ENCODE data around the gene YAE1. TPM values are rescaled to one million over a fixed set of nuclear protein-coding genes. Genes with fewer than 3 reads are reported as not detected.

YAE1 gene
- total RNA-seq, 1 donor from 2014 or later = 18.3 TPM

DNA sequence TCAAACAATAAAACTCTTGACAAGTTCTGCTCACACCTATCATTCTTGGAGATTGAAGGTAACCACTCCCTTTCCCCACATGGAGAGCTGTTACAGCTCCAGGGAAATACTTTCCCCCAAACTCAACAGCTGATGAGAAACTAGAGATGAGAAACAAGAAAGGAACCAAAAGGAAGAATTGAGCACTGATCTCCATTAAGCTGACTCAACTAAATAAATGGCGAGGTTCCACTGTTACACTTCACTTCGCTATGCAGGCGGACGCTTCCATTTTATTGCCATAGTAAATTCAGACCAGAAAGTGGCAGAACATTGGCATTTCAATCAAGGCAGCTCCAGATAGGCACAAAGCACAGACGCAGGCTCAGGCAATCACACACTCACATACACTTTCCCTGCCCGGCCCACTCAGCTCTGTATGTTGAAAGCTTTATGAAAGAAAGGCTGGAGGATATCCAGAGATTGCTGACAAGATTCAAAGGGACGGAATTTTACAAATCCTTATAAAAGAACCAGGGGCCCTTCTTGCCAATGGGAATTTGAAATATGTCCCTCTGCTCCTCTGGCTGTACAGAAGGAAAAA lies 11.5 kb upstream of the YAE1 start:
- DNase-seq (ENCODE audit: low read depth in 2 of 2) = no peak

GRCh38 chr7:39557222-39557621 lies 9.0 kb upstream of the YAE1 start:
- DNase-seq (ENCODE audit: low read depth in 2 of 2) = no peak

DNA sequence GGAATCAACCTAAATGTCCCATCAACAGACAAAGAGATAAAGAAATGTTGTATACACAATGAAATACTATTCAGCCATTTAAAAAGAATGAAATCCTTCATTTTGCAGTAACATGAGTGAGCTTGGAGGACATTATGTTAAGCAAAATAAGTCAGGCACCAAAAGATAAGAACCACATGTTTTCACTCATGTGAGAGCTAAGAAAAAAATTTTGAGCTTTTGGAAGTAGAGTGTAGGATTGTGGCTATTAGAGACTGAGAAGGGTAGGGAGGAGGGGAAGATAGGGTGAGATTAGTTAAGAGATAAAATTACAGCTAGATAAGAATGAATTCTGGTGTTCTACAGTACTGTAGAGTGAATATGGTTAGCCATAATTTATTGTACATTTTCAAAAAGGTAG lies 8.3 kb upstream of the YAE1 start:
- no peak for DNase-seq (ENCODE audit: low read depth in 2 of 2)

DNA sequence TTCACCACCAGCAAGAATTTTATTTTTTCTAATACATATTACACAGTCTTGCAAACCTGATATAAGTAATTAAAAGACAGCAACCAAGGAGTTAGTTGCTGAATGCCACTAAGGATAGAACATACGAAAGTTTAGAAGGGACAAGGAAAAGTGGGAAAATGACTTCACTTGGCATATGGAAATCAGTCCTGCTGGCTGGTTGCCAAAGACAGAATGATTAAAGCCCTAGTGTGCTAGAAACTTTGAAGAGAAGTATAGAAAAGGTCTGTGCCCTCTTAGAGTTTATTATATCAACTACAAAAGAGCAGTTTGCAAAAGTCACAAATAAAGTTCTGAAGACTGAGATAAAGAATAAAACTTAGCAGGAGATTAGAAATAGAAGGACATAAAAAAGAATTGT lies 5.8 kb upstream of the YAE1 start:
- peak in 1 of 2 donors; percentile 9 for DNase-seq (ENCODE audit: low read depth in 2 of 2)

DNA sequence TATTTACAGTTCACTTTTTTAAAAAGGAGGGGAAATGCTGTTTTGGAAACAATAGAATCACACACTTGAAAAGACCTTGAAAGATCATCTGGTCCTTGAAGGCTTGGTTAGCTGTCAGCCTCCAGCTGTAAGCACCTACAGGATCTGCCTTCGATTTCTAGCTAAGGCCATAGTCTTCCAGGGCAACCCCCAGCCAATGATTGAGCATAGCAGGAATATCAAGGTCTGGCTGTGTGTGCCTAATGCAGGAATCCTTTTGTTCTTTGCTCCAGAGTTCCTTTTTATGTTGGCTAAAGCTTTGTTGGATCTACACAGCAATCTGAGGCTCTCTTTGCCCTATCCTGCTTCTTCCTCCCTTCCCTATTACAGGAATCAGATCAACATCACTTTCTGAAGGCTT lies 5.2 kb upstream of the YAE1 start:
- DNase-seq (ENCODE audit: low read depth in 2 of 2) = no peak

GRCh38 chr7:39565538-39565937 lies 666 bp upstream of the YAE1 start:
- no peak for DNase-seq (ENCODE audit: low read depth in 2 of 2)

DNA sequence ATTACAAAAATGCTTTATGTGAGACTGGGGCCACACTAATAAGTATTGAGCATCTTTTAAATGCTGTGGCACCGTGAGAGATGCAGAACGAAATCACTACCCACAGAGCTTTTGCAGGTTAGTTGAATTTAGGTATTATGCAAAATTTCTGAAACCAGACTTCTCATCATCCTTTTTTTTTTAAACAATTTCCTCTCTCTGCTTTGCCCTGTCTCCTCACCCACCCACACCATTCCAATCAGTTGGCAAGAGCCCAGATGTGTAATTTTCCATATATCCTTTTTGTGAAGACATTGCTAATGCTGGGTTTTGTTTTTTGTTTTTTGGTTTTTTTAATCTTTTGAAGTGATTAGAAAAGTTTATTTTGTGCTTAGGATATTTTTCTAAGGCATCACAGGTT lies 1.1 kb downstream of the YAE1 start:
- DNase-seq (ENCODE audit: low read depth in 2 of 2) = peak in 1 of 2 donors; percentile 23

- no peak for DNase-seq (ENCODE audit: low read depth in 2 of 2)
Measured at GRCh38 chr7:39574673-39575349, 8.6 kb downstream of the YAE1 start.

DNA sequence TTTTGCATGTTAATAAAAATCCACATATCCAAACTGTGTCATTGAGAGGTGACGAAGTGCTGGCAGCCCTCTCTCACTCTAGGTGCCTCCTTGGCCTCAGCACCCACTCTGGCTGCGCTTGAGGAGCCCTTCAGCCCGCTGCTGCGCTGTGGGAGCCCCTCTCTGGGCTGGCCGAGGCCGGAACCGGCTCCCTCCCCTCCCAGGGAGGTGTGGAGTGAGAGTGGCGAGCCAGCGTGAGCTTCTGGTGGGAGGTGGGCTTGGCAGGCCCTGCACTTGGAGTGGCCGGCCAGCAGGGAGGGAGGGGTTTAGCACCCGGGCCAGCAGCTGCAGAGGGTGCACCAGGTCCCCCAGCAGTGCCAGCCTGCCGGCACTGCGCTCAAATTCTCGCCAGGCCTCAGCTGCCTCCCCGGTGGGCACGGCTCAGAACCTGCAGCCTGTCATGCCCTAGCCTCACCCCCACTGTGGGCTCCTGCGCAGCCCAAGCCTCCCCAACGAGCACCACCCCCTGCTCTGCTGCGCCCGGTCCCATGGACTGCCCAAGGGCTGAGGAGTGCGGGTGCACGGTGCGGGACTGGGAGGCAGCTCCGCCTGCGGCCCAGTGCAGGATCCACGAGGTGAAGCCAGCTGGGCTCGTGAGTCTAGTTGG lies 11.1 kb downstream of the YAE1 start:
- DNase-seq (ENCODE audit: low read depth in 2 of 2) = no peak

DNA sequence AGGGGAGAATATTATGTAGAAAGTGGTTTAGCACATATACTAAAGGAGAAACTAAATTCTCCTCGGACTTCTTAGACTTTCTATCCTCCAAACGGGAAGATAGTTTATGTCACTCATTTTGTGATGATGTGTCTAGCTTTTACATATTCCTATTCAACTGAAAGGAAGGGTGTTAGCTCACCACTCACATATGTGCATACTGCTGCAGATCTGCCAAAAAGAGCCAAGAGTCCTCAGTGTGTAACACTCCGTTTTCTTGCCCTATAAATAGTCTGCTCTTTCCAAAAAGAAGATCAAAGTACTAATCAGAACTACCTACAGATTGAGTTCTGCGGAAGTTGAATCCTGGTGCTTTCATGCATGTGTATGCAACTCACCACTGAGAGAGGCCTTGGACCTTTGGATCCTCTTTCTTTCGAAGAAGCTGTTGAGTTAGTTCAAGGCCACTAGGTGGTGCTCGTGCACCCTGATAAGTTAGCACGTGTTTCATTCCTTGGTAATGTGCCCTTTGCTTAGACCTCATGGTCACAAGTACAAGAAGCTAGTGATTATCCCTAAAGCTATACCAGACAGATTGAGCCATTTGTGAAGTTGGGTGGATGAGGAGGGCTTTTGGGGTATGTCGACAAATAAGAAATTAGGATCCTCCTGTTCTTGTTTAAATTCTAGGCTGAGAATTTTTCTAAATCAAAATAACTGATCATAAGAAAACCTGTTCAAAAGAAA lies 14.1 kb downstream of the YAE1 start:
- peak; percentile 94 to 96 for DNase-seq (ENCODE audit: low read depth in 2 of 2)

- DNase-seq (ENCODE audit: low read depth in 2 of 2) = no peak
Measured at GRCh38 chr7:39582536-39582935, 16.3 kb downstream of the YAE1 start.

DNA sequence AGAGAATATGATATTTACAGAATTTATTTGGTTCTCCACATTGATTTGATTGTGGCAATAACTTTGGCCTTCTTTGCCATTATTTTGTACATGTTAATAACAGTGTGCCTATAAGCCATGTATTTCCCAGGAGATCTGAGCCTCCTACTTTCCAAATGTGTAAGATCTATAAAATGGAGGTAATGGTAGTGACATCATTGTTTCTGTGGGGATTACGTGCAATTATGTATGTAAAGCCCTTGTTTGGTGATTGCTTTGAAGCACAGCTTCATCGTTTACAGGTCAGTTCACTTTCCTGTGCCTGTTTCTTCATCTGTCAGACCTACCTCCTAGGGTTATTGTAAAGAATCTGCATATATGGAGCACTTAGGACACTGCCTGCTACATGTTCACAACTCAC lies 17.3 kb downstream of the YAE1 start:
- DNase-seq (ENCODE audit: low read depth in 2 of 2) = no peak

DNA sequence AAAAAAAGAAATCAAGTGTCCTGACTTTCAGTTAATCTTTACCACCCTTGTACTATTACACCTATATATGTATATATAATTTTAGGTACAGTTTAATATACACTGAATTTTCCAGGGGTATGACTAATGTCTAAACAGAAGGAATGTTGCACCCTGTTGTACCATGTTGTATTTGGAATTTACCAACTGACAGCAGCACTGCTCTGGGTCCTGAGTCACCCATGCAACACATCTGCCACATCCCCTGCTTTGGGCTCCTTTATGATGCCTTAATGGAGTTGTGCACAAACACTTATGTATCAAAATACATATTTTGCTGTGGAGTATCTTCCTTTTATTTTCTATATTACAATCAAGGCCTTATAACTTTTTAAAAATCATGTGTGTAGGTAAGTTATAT lies 21.2 kb downstream of the YAE1 start:
- DNase-seq (ENCODE audit: low read depth in 2 of 2) = no peak

DNA sequence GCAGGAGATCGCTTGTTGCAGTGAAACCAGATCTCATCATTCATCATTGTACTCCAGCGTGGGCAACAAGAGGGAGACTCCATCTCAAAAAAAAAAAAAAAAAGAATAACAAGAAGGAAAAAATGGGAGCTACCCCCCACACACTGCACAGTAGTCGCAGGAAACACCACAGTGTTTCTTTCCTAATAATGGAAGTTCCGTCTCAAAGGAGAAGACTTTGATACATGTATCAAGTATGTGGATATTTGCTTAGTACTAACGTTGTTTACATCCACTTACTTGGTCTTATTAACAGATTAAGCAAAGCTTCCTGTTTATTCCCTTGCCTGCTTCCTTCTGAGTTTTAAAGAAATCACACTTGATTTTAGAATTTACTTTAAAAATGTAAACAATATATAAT lies 22.2 kb downstream of the YAE1 start:
- peak in 1 of 2 donors; percentile 41 for DNase-seq (ENCODE audit: low read depth in 2 of 2)

DNA sequence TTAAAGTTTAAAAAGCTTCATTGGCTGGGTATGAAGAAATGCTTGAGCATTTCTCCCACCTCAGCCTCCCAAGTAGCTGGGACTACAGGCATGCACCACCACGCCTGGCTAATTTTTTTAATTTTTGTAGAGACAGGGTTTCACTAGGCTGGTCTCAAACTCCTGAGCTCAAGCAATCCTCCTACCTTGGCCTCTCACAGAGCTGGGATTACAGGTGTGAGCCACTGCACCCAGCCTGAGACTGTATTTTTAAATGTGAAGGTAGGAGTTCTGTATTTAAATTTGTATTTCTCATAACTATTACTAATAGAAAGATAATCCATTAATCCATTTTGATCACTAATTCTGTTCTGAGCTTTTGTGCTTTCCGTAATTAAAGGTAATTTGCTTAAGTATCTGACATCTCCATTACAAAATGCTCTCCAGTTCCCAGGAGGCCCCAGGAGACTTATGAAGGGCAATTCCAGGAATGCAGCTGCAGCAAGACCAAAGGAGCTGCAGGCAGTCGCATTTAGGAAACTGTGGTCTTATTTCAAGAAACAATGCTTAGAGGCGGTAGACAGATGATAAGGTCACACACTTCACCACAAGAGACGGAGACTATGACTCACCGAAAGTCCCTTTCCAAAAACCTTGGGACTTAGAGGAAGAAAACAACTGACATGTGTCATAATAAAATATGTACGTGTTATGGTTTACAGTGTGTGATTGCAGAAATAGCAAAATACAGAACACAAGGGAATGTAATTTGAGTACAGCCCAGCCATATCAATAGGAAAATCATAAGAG lies 23.3 kb downstream of the YAE1 start:
- peak; percentile 23 to 99 for DNase-seq (ENCODE audit: low read depth in 2 of 2)

DNA sequence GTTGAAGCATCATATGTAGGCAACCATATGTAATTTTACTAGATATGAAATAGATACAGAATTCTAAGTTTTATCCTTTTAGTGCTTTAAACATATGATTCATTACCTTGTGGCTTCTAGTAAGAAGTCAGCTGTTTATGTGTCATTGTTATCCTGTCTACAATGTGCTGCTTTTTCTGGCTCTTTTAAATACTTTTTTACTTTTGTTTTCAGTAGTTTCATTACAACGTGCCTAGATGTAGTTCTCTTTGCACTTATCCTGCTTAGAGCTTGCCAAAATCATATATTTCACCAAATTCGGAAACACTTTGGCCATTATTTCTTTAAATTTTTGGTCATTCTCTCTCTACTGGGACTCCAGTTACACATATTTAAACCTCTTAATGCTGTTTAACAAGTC lies 26.4 kb downstream of the YAE1 start:
- peak; percentile 70 to 88 for DNase-seq (ENCODE audit: low read depth in 2 of 2)

- peak; percentile 82 to 92 for DNase-seq (ENCODE audit: low read depth in 2 of 2)
Measured at GRCh38 chr7:39594988-39595620, 28.9 kb downstream of the YAE1 start.

DNA sequence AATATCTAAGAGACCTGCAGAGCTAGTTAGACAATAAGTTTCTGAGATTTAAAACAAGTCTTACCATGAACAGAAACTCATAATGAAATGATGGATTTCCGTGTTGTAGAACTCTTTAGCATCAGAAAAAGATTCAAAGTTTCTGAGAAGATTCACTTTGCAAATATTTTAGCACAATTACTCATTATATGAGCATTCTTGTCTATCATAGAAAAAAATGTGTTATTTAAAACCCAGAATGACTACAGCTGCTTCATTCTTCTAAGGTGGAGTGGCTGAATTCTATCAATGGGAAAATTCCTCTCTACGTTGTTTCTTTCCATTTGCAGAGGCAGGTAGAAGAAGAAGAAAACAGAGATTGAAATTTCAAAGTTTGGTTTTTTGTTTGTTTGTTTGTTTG lies 36.1 kb downstream of the YAE1 start:
- no peak for DNase-seq (ENCODE audit: low read depth in 2 of 2)

- DNase-seq (ENCODE audit: low read depth in 2 of 2) = peak; percentile 52 to 87
Measured at GRCh38 chr7:39603924-39604323, 37.7 kb downstream of the YAE1 start.

GRCh38 chr7:39605087-39605486 lies 38.9 kb downstream of the YAE1 start:
- DNase-seq (ENCODE audit: low read depth in 2 of 2) = no peak

GRCh38 chr7:39606352-39606751 lies 40.1 kb downstream of the YAE1 start:
- peak in 1 of 2 donors; percentile 31 for DNase-seq (ENCODE audit: low read depth in 2 of 2)
